ENCODE results near the gene ZNF470. TPM values are rescaled to one million over a fixed set of nuclear protein-coding genes. Genes with fewer than 3 reads are reported as not detected.

Gene ZNF470
- polyA plus RNA-seq (ENCODE audit: insufficient read depth in 1 of 5, insufficient read length in 5 of 5, low replicate concordance in 1 of 5): 1 to 10 TPM; 7.9 to 9.0 (median 8.1) TPM
- long read RNA-seq, donor 1, full-length matches to known transcripts: 3 of 3 reads
- long read RNA-seq, donor 1, partial matches to known transcripts: 0 of 3 reads
- long read RNA-seq, donor 1, other reads (novel, unspliced or antisense): 0 of 3 reads
- long read RNA-seq, donor 2, full-length matches to known transcripts: 1 of 1 reads
- long read RNA-seq, donor 2, partial matches to known transcripts: 0 of 1 reads
- long read RNA-seq, donor 2, other reads (novel, unspliced or antisense): 0 of 1 reads
- long read RNA-seq, donor 3, full-length matches to known transcripts: 2 of 2 reads
- long read RNA-seq, donor 3, partial matches to known transcripts: 0 of 2 reads
- long read RNA-seq, donor 3, other reads (novel, unspliced or antisense): 0 of 2 reads
- long read RNA-seq, donor 4, full-length matches to known transcripts: 2 of 2 reads
- long read RNA-seq, donor 4, partial matches to known transcripts: 0 of 2 reads
- long read RNA-seq, donor 4, other reads (novel, unspliced or antisense): 0 of 2 reads
- long read RNA-seq, donor 5, full-length matches to known transcripts: 5 of 5 reads
- long read RNA-seq, donor 5, partial matches to known transcripts: 0 of 5 reads
- long read RNA-seq, donor 5, other reads (novel, unspliced or antisense): 0 of 5 reads
- long read RNA-seq, donor 6, full-length matches to known transcripts: 2 of 2 reads
- long read RNA-seq, donor 6, partial matches to known transcripts: 0 of 2 reads
- long read RNA-seq, donor 6, other reads (novel, unspliced or antisense): 0 of 2 reads
- long read RNA-seq, donor 7, full-length matches to known transcripts: 7 of 7 reads
- long read RNA-seq, donor 7, partial matches to known transcripts: 0 of 7 reads
- long read RNA-seq, donor 7, other reads (novel, unspliced or antisense): 0 of 7 reads
- long read RNA-seq, donor 8: 0 reads

DNA sequence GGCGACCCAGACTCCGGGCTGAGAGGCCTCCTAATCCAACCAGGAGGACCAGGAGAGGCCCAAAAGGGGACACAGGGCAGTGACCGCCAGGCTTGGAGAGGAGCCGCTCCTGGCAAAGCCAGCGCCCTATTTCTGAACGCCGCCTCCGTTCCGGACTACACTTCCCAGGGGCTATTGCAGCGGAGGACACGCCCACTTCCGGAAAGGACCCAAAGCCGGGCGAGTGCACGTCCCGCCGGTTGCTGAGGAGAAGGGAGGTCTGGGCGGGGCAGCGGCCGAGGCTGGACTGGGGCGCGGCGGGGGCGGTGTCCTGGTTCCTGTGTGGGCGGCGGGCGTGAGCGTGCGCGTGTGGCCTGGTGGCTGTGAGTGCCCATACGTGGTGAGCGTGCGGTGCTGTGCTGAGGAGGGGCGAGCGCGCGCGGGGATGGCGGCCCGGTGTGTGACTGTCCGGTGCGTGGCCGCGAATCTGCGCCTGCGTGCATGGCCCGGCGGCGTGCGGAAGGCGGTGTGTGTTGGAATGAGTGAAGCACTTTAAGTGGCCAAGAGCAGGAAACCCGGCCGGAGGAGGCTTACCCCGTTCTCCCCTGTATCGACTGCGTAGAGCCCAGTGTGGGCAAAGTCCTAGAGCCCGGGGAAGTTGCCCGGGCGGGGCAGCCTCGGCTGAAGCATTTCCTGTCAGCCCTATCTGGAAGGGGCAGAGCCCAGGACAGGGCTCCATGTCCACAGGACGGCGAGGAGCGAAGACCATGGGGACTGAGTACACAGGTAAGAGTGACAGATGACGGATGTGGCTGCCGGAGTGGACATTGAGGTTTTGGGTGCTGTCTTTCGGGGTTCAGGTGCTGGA, at the start of gene ZNF470:
Gene ZNF470, plus strand, starts transcription at position 195 of the 847 bp plus-strand sequence. CDS start 2,844 bp downstream, outside the sequence.
- peak; percentile 89 to 91 for DNase-seq

GRCh38 chr19:56525214-56525860, 41.9 kb upstream of the ZNF470 start:
- DNase-seq: no peak

DNA sequence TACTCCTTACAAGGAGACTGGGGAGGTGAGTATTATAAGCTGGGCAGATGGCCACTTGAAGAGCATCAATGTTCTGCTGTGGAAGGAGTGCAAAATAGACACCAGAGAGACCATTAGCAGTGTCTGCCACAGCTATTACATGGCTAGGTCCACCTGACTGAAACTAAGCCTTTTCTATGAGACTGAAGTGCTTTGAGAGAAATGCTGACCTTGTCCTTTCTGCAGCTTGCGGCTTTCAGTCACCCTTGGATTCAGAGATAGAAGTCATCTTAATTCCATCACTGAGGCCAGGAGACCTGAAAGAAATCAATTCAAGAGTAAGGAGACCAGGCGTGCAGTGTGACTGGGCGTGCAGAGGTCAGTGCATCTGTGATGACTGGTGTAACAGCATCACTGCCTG, 29.8 kb upstream of the ZNF470 start:
- no peak for DNase-seq

GRCh38 chr19:56538254-56538760, 29.0 kb upstream of the ZNF470 start:
- peak; percentile 93 to 94 for DNase-seq

- no peak for DNase-seq
These were observed 28.5 kb upstream of the ZNF470 start, which contains the start of gene ZFP28 for GRCh38 chr19:56538761-56539263. Gene ZFP28 (plus strand): TSS chr19:56538948. CDS start chr19:56539019, 71 bp downstream.

- no peak for DNase-seq
These were observed 23.5 kb upstream of the ZNF470 start for GRCh38 chr19:56543776-56544175.

DNA sequence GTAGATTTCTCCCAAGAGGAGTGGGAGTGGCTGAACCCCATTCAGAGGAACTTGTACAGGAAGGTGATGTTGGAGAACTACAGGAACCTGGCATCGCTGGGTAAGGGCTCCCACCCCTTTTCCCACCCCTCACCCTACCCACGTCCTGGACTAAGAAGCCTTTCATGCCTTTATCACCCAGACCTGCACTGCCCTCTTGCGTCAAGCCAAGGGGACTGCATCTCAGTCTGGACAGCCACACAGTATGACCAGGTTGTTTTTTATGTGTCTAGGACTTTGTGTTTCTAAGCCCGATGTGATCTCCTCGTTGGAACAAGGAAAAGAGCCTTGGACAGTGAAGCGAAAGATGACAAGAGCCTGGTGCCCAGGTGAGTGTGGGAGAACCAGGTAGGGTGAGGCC, 19.7 kb upstream of the ZNF470 start:
- no peak for DNase-seq

DNA sequence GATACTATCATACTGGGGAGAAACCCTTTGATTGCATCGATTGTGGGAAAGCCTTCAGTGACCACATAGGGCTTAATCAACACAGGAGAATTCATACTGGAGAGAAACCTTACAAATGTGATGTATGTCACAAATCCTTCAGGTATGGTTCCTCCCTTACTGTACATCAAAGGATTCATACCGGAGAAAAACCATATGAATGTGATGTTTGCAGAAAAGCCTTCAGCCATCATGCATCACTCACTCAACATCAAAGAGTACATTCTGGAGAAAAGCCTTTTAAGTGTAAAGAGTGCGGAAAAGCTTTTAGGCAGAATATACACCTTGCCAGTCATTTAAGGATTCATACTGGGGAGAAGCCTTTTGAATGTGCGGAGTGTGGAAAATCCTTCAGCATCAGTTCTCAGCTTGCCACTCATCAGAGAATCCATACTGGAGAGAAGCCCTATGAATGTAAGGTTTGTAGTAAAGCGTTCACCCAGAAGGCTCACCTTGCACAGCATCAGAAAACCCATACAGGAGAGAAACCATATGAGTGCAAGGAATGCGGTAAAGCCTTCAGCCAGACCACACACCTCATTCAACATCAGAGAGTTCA, 12.9 kb upstream of the ZNF470 start:
- no peak for DNase-seq

- DNase-seq: no peak
These were observed 4.5 kb upstream of the ZNF470 start for GRCh38 chr19:56562766-56563165.

- no peak for DNase-seq
These were observed 379 bp upstream of the ZNF470 start for GRCh38 chr19:56566904-56567273.

GRCh38 chr19:56572589-56572988, 5.3 kb downstream of the ZNF470 start:
- DNase-seq: no peak

- DNase-seq: no peak
These were observed 6.6 kb downstream of the ZNF470 start for GRCh38 chr19:56573914-56574313.

GRCh38 chr19:56577719-56578602, 10.7 kb downstream of the ZNF470 start:
- no peak for DNase-seq

DNA sequence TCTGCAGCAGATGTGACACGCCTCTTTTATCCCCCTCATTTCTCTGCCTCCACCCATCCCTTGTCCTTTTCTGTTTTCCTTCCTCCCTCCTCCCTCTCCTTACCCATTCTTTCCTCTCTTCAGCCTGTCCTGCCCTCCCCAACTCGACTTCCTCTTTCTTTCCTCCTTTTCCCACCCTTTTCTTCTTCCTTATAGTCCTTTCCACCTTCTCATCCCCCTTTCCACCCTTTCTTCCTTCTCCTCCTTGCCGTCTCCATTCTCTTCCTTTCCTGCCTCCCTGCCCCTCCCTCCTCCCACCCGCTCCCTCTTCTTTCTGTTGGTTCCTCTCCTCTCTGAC, 27.1 kb downstream of the ZNF470 start:
- DNase-seq: no peak

DNA sequence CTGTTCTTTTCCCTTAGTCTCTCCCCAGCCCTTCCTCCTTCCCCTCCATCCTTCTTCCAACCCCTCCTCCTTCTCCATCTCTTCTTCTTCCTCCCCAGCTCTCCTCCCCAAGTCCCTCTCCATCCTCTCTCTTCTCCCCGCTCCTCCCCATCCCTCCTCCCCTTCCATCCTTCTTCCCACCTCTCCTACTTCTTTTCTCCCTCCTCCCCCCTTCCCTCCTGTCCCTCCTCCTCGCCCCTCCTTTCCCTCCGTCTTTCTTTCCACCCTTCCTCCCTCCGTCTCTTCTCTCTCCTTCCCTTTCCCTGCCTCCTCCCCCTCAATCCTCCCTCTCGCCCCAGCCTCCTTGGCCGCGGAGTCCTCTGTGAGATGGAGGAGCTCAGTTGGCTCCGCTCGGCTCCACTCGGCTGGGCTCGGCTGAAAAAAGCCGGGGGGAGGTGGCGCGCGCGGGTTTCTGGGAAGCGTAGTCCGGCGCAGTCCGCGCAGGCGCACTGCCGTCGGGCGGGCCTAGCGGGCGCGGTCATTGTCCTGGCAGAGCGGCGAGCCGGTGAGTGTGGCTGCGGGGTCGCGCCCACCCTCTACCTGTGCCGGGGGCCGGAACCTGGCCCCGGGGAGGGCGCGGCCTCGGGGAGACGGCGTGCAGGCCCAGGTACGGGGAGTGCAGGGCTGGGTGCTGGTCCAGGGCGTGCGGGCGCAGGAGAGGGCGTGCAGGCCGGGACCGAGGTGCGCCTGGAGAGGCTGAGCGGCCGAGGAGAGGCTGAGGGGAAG, 27.7 kb downstream of the ZNF470 start, which contains the start of gene ZNF71:
Gene ZNF71, plus strand, starts transcription at position 520 of the 765 bp plus-strand sequence. CDS start 6,257 bp downstream, outside the sequence.
- DNase-seq: peak; percentile 83 to 88

DNA sequence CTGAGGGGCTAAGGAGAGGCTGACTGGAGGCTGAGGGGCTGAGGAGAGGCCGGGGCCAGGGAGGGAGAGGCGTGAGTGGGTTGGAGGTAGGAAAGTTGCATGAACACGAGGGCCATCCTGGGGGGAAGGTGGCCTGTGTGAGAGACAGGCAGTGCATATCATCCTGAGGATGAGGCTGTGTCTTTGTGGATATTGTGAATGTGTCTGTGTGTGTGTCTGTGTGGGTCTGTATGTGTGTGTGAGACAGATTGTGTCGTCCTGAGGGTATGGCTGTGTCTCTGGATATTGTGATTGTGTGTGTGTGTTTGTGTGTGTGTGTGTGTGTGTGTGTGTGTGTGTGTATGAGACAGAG, 28.3 kb downstream of the ZNF470 start:
- DNase-seq: no peak

DNA sequence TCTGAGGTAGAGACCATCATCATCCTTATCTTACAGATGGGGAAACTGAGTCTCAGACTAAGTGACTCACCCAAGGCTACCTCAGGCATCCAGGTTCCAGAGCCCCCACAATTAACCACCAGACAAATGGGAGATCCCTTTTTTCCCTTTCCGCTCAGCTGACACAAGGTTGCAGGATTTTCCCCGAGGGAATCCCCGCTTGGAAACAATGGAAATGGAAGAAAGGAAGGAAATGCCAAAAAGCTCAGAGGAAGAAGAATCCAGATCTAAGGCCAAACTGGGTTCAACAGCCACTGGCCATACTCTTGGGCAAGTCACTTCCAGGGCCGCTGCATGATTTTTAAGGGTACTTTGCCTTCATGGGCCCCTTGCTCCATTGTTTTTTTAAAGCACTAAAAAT, 29.4 kb downstream of the ZNF470 start:
- no peak for DNase-seq

- no peak for DNase-seq
These were observed 30.4 kb downstream of the ZNF470 start for GRCh38 chr19:56597696-56598095.

All from right lung (tissue), 10 donors.